H1 (cell line): ENCODE results near the gene NDUFB10. TPM values are rescaled to one million over a fixed set of nuclear protein-coding genes. Genes with fewer than 3 reads are reported as not detected.

ENCODE experiments used
- CTCF ChIA-PET: fragments of 300-600 bp; sonication (Branson Sonifier 250); formaldehyde crosslinking; loops from one replicate; lab custom pipeline; 2021; ENCODE audit not compliant: partially characterized antibody; lab: Charles Lee
- POLR2A ChIA-PET: fragments of 300-600 bp; sonication (Branson Sonifier 250); formaldehyde crosslinking; loops from one replicate; lab custom pipeline; 2021; ENCODE audit warnings: inconsistent platforms; ENCODE audit not compliant: partially characterized antibody; lab: Charles Lee
- DNase-seq, 2 experiments: peaks; one replicate each; pipeline versions ENCODE4 v3.0.0 to v3.0.0-alpha.2; 2010 to 2022; ENCODE audit warnings: low spot score in 2 of 2, low read depth in 1 of 2, mixed read lengths in 1 of 2
- FAIRE-seq: peaks from 2 replicates; lab custom pipeline; 2011; peaks lifted over from hg19 to GRCh38; lab: Jason Lieb, UNC
- H2AFZ ChIP-seq: 2 replicates; pipeline ENCODE4 v1.8.1; 2012; ENCODE audit warnings: low read length, inconsistent platforms
- H2AK5ac ChIP-seq: 2 replicates; pipeline ENCODE4 v1.6.1; 2013; ENCODE audit warnings: low read depth, low read length
- H2BK120ac ChIP-seq: replicated peaks from 2 replicates; pipeline ENCODE3; 2013; ENCODE audit warnings: low read depth, low read length, inconsistent platforms
- H2BK12ac ChIP-seq: 2 replicates; pipeline ENCODE4 v1.6.1; 2013; ENCODE audit warnings: low read depth, low read length
- H2BK15ac ChIP-seq: 2 replicates; pipeline ENCODE4 v1.6.1; 2013; ENCODE audit warnings: low read length
- H2BK20ac ChIP-seq: 2 replicates; pipeline ENCODE4 v1.6.1; 2013; ENCODE audit warnings: low read length
- H2BK5ac ChIP-seq: 2 replicates; pipeline ENCODE4 v1.6.1; 2013; ENCODE audit warnings: low read depth, low read length
- H3K14ac ChIP-seq: 2 replicates; pipeline ENCODE4 v1.6.1; 2013; ENCODE audit warnings: inconsistent platforms; ENCODE audit not compliant: insufficient read length
- H3K18ac ChIP-seq: 2 replicates; pipeline ENCODE4 v1.6.1; 2013; ENCODE audit warnings: low read length; ENCODE audit errors: extremely low read depth
- H3K23ac ChIP-seq: 2 replicates; pipeline ENCODE4 v1.6.1; 2013; ENCODE audit warnings: inconsistent platforms; ENCODE audit not compliant: insufficient read length
- H3K23me2 ChIP-seq: 2 replicates; pipeline ENCODE4 v1.6.1; 2013; ENCODE audit warnings: low read depth, low read length
- H3K27ac ChIP-seq: 2 replicates; pipeline ENCODE4 v1.6.1; 2011; ENCODE audit warnings: low read depth, low read length, inconsistent platforms
- H3K27me3 ChIP-seq, 4 experiments: replicated peaks in 1 of 4; 1 replicate in 1 of 4; 2 replicates in 3 of 4; pipeline versions ENCODE4 v1.6.1 to v1.8.1; 2011 to 2013; ENCODE audit warnings: low read length in 3 of 4, mild to moderate bottlenecking in 3 of 4, inconsistent platforms in 2 of 4, mixed read lengths in 2 of 4, moderate library complexity in 1 of 4; ENCODE audit not compliant: control insufficient read depth in 3 of 4, insufficient read depth in 3 of 4; ENCODE audit errors: extremely low read depth in 1 of 4
- H3K36me3 ChIP-seq, 4 experiments: 2 replicates each; pipeline versions ENCODE4 v1.6.1 to v1.8.1; 2011 to 2013; ENCODE audit warnings: mild to moderate bottlenecking in 4 of 4, low read length in 3 of 4, moderate library complexity in 2 of 4, control low read depth in 1 of 4, inconsistent platforms in 1 of 4; ENCODE audit not compliant: insufficient read depth in 4 of 4, control insufficient read depth in 2 of 4
- H3K4ac ChIP-seq: replicated peaks from 2 replicates; pipeline ENCODE3; 2013; ENCODE audit warnings: low read length, low read depth, mixed read lengths, inconsistent platforms; ENCODE audit not compliant: insufficient read length
- H3K4me1 ChIP-seq, 4 experiments: replicated peaks in 1 of 4; 1 replicate in 1 of 4; 2 replicates in 3 of 4; pipeline versions ENCODE4 v1.6.1 to v1.8.1; 2011 to 2013; ENCODE audit warnings: low read length in 3 of 4, inconsistent platforms in 2 of 4, mixed read lengths in 1 of 4; ENCODE audit not compliant: insufficient read depth in 4 of 4, control insufficient read depth in 3 of 4
- H3K4me2 ChIP-seq, 2 experiments: 2 replicates each; pipeline versions ENCODE4 v1.6.1 to v1.8.1; 2011 to 2013; ENCODE audit warnings: low read depth in 2 of 2, low read length in 2 of 2, control low read depth in 1 of 2, inconsistent platforms in 1 of 2, mild to moderate bottlenecking in 1 of 2; ENCODE audit not compliant: insufficient read depth in 1 of 2
- H3K4me3 ChIP-seq, 4 experiments: fragments of 200-600, 300-600 bp in 1 of 4; sonication (generic), shearing (Covaris generic), sonication (Bioruptor Twin) in 1 of 4; 2 replicates each; pipeline versions ENCODE4 v1.5.1 to v1.8.1; 2011 to 2016; ENCODE audit warnings: low read length in 4 of 4, low read depth in 3 of 4, control low read depth in 2 of 4, inconsistent platforms in 2 of 4, mild to moderate bottlenecking in 2 of 4, mixed read lengths in 1 of 4, moderate library complexity in 1 of 4; ENCODE audit not compliant: insufficient read depth in 2 of 4; ENCODE audit errors: extremely low read depth in 1 of 4
- H3K56ac ChIP-seq: replicated peaks from 2 replicates; pipeline ENCODE3; 2013; ENCODE audit warnings: low read depth, mild to moderate bottlenecking, mixed read lengths, low read length, inconsistent platforms; ENCODE audit not compliant: insufficient read length
- H3K79me1 ChIP-seq: 2 replicates; pipeline ENCODE4 v1.6.1; 2013; ENCODE audit warnings: low read depth, low read length, control low read depth
- H3K79me2 ChIP-seq, 2 experiments: 2 replicates each; pipeline versions ENCODE4 v1.6.1 to v1.8.1; 2012 to 2013; ENCODE audit warnings: low read length in 2 of 2, mild to moderate bottlenecking in 2 of 2, inconsistent platforms in 1 of 2; ENCODE audit not compliant: insufficient read depth in 2 of 2, control insufficient read depth in 1 of 2
- H3K9ac ChIP-seq, 4 experiments: replicated peaks in 1 of 4; 1 replicate in 1 of 4; 2 replicates in 3 of 4; pipeline versions ENCODE4 v1.6.1 to v1.8.1; 2011 to 2013; ENCODE audit warnings: low read depth in 3 of 4, low read length in 3 of 4, control low read depth in 2 of 4, mild to moderate bottlenecking in 2 of 4, moderate library complexity in 2 of 4, inconsistent platforms in 1 of 4; ENCODE audit errors: extremely low read depth in 1 of 4
- H3K9me3 ChIP-seq, 2 experiments: 2 replicates each; pipeline versions ENCODE4 v1.6.1 to v1.8.1; 2012 to 2013; ENCODE audit warnings: mild to moderate bottlenecking in 2 of 2, moderate library complexity in 2 of 2, control low read depth in 1 of 2, inconsistent platforms in 1 of 2, low read depth in 1 of 2, low read length in 1 of 2, mixed read lengths in 1 of 2; ENCODE audit not compliant: insufficient read depth in 2 of 2
- H4K20me1 ChIP-seq, 2 experiments: replicated peaks in 1 of 2; 2 replicates each; pipeline versions ENCODE3 to v1.8.1; 2011 to 2013; ENCODE audit warnings: inconsistent platforms in 2 of 2, low read length in 2 of 2, mild to moderate bottlenecking in 1 of 2; ENCODE audit not compliant: insufficient read depth in 2 of 2, control insufficient read depth in 1 of 2
- H4K5ac ChIP-seq: 2 replicates; pipeline ENCODE4 v1.6.1; 2013; ENCODE audit warnings: low read length, low read depth, mixed read lengths, inconsistent platforms; ENCODE audit not compliant: insufficient read length
- H4K8ac ChIP-seq: 2 replicates; pipeline ENCODE4 v1.8.0; 2013; ENCODE audit warnings: mild to moderate bottlenecking, moderate library complexity, low read length, inconsistent platforms; ENCODE audit not compliant: insufficient read depth; ENCODE audit errors: extremely low read depth
- H4K91ac ChIP-seq: replicated peaks from 2 replicates; pipeline ENCODE3; 2013; ENCODE audit warnings: low read length, mixed read lengths, inconsistent platforms; ENCODE audit not compliant: insufficient read length
- HDAC2 ChIP-seq, 2 experiments: fragments of 300-600 bp in 1 of 2; sonication (generic) in 1 of 2; IDR thresholded peaks; 2 replicates each; pipeline ENCODE4 v1.6.1; 2011 to 2012; ENCODE audit warnings: low read depth in 2 of 2, low read length in 2 of 2, mild to moderate bottlenecking in 2 of 2, moderate library complexity in 2 of 2, borderline replicate concordance in 1 of 2, inconsistent platforms in 1 of 2
- KDM4A ChIP-seq: IDR thresholded peaks from one replicate; pipeline ENCODE4 v1.7.1; 2012; ENCODE audit warnings: low read depth, mild to moderate bottlenecking, moderate library complexity, low read length, inconsistent platforms; ENCODE audit not compliant: severe bottlenecking
- TCF12 ChIP-seq: IDR thresholded peaks from 2 replicates; pipeline ENCODE4 v1.6.1; 2011; ENCODE audit warnings: low read depth, mild to moderate bottlenecking, low read length
- WGBS, 2 experiments: shearing (Covaris generic) in 1 of 2; methylation state at CpG; one replicate each; pipeline versions ENCODE4 v1.1.6 to v1.1.7; 2013 to 2015; ENCODE audit warnings: low lambda C conversion rate in 2 of 2, mixed read lengths in 2 of 2, inconsistent platforms in 1 of 2, low coverage in 1 of 2, missing lambda C conversion rate in 1 of 2; ENCODE audit not compliant: insufficient replicate concordance in 2 of 2, insufficient coverage in 1 of 2, insufficient read length in 1 of 2; ENCODE audit errors: extremely low coverage in 1 of 2, missing lambda C conversion rate in 1 of 2; 5-methylcytosine and 5-hydroxymethylcytosine counted together
- polyA plus RNA-seq, 7 experiments: library from polyadenylated mRNA; depleted of rRNA in 3 of 7; stranded (reverse) in 5 of 7; unstranded in 2 of 7; fragments of >200 nt in 5 of 7; fragments of 200-250 nt in 2 of 7; gene quantifications; 1 replicate in 5 of 7; 2 replicates in 1 of 7; 4 replicates in 1 of 7; pipeline versions ENCODE4 v1.2.1 to v1.2.3, GENCODE V29; 2011 to 2013; ENCODE audit warnings: missing spikeins in 2 of 7, mixed read lengths in 2 of 7
- total RNA-seq: library from RNA; stranded (reverse); fragmentation: NEBNext Ultra II Directional; extraction: Animal tissue kit (Norgen Biotek cat#: 25700); gene quantifications from 2 replicates; pipeline ENCODE4 v1.2.1, GENCODE V29; 2021

NDUFB10 gene
- total and polyA plus RNA-seq, 2 of the 8 experiments (the other 6 are each of a cell fraction or from before 2014, with no cell fraction given) = 183 to 194 TPM

- Histone ChIP-seq H2BK5ac (no peak overlapping the region; the same call in 1 of the 2 replicates), H4K20me1 (peaks cover 7 to 8% of the 10 kb centered on the region in 2 experiments), H2BK20ac (peak overlapping the region; percentile 72; the same call in 1 of the 2 replicates), H2AFZ (no peak overlapping the region), H3K79me1 (no peaks in the 10 kb centered on the region), H3K27ac (no peak overlapping the region), H3K4ac (no peak overlapping the region), H3K9me3 (no peaks in the 10 kb centered on the region), H3K4me2 (peak overlapping the region; percentile 83 to 91), H3K79me2 (no peaks in the 10 kb centered on the region), H2BK12ac (no peak overlapping the region), H2BK120ac (no peak overlapping the region), H2BK15ac (no peak overlapping the region; the same call in 1 of the 2 replicates), H4K5ac (no peak overlapping the region), H3K4me3 (peak overlapping the region; percentile 5 to 77 (median 22); a peak in 4 of 8 replicates), H4K8ac (peak overlapping the region; percentile 36; the same call in 1 of the 2 replicates), H3K14ac (no peak overlapping the region), H3K9ac (no peak overlapping the region), H4K91ac (peak overlapping the region; percentile 74), H3K4me1 (peaks cover 0 to 24% (median 18%) of the 10 kb centered on the region in 4 experiments; a peak in 6 of 7 replicates), H3K56ac (no peak overlapping the region), H3K23me2 (peaks cover 22% of the 10 kb centered on the region; the same call in 1 of the 2 replicates), H3K27me3 (peaks cover 4 to 37% (median 24%) of the 10 kb centered on the region in 4 experiments), H3K36me3 (no peaks in the 10 kb centered on the region; a peak in 1 of 8 replicates)
- no peak for FAIRE-seq
- 24% methylated on average over 22 of the region's 22 CpGs; no CpG with 5 or more reads in 1 of the 2 experiments for WGBS, 2 experiments
- POLR2A ChIA-PET = interaction anchor here (0.6 to 28.2 kb wide), 11 partner anchors 8 to 381 kb away, joined by 3 to 736 read pairs (median 7); partner anchors contain the start of genes GFER, NDUFB10, NOXO1 and NPW
- CTCF ChIA-PET = interaction anchor here (1.4 to 6.8 kb wide), 3 partner anchors 10 to 99 kb away, joined by 3 to 55 read pairs (median 5); partner anchors contain the start of gene NOXO1
- 0 out of 4 replicates have a peak, but pooled peaks of 1 of the 2 experiments have one; percentile 26 for TF ChIP-seq HDAC2 (IDR thresholded peaks at IDR 0.05; ENCODE audit: borderline replicate concordance in 1 of 2, low read depth in 2 of 2, low read length in 2 of 2)
- peak; percentile 3 for TF ChIP-seq KDM4A
- no peak for TF ChIP-seq TCF12
- TF ChIP-seq, all 59 proteins: peak for 2
- DNase-seq = no peak
- H2AK5ac ChIP-seq = no peak overlapping the region
- no peak overlapping the region for H3K23ac ChIP-seq
- peak overlapping the region; percentile 60; the same call in 1 of the 2 replicates for H3K18ac ChIP-seq
Observed at GRCh38 chr16:1991588-1991947, 32.2 kb downstream of the NDUFB10 start.
